Measurements from ENCODE around the gene VOPP1.

The VOPP1 gene

GRCh38 chr7:55507743-55508142 lies 64.6 kb downstream of the VOPP1 start:
- DNase-seq, result no peak

GRCh38 chr7:55504967-55505658 lies 67.2 kb downstream of the VOPP1 start:
- no peak for DNase-seq

GRCh38 chr7:55504093-55504859 lies 68.0 kb downstream of the VOPP1 start:
- no peak for DNase-seq

GRCh38 chr7:55502858-55503440 lies 69.4 kb downstream of the VOPP1 start:
- DNase-seq, result no peak

GRCh38 chr7:55502124-55502857 lies 70.0 kb downstream of the VOPP1 start:
- no peak for DNase-seq

GRCh38 chr7:55501611-55502010 lies 70.7 kb downstream of the VOPP1 start:
- DNase-seq, result no peak

GRCh38 chr7:55500117-55500756 lies 72.1 kb downstream of the VOPP1 start:
- no peak for DNase-seq

GRCh38 chr7:55499591-55499990 lies 72.7 kb downstream of the VOPP1 start:
- DNase-seq, result no peak

- no peak for DNase-seq
Measured at GRCh38 chr7:55498770-55499169, 73.5 kb downstream of the VOPP1 start.

GRCh38 chr7:55498142-55498541 lies 74.2 kb downstream of the VOPP1 start:
- no peak for DNase-seq

- no peak for DNase-seq
Measured at GRCh38 chr7:55497521-55497920, 74.8 kb downstream of the VOPP1 start.

- no peak for DNase-seq
Measured at GRCh38 chr7:55496906-55497305, 75.4 kb downstream of the VOPP1 start.

- no peak for DNase-seq
Measured at GRCh38 chr7:55494951-55495350, 77.4 kb downstream of the VOPP1 start.

GRCh38 chr7:55493408-55493807 lies 78.9 kb downstream of the VOPP1 start:
- DNase-seq, result no peak

GRCh38 chr7:55491346-55491745 lies 81.0 kb downstream of the VOPP1 start:
- DNase-seq, result no peak

GRCh38 chr7:55490099-55490498 lies 82.2 kb downstream of the VOPP1 start:
- no peak for DNase-seq

- DNase-seq, result no peak
Measured at GRCh38 chr7:55489552-55489951, 82.8 kb downstream of the VOPP1 start.

GRCh38 chr7:55488804-55489340 lies 83.4 kb downstream of the VOPP1 start:
- no peak for DNase-seq

GRCh38 chr7:55488216-55488615 lies 84.1 kb downstream of the VOPP1 start:
- DNase-seq, result no peak

- DNase-seq, result no peak
Measured at GRCh38 chr7:55486991-55487390, 85.3 kb downstream of the VOPP1 start.

- DNase-seq, result no peak
Measured at GRCh38 chr7:55486192-55486590, 86.1 kb downstream of the VOPP1 start.

GRCh38 chr7:55485501-55486191 lies 86.7 kb downstream of the VOPP1 start:
- DNase-seq, result no peak
